ENCODE data around the gene ALKBH3.

The ALKBH3 gene

GRCh38 chr11:43952020-43952400 lies 71.4 kb downstream of the ALKBH3 start:
- TF ChIP-seq FOXP2 (optimal IDR thresholded peaks at IDR 0.05; ENCODE audit: borderline replicate concordance, extremely low read depth, extremely low read length, insufficient read depth), result no peak
- TF ChIP-seq, protein P1, sequence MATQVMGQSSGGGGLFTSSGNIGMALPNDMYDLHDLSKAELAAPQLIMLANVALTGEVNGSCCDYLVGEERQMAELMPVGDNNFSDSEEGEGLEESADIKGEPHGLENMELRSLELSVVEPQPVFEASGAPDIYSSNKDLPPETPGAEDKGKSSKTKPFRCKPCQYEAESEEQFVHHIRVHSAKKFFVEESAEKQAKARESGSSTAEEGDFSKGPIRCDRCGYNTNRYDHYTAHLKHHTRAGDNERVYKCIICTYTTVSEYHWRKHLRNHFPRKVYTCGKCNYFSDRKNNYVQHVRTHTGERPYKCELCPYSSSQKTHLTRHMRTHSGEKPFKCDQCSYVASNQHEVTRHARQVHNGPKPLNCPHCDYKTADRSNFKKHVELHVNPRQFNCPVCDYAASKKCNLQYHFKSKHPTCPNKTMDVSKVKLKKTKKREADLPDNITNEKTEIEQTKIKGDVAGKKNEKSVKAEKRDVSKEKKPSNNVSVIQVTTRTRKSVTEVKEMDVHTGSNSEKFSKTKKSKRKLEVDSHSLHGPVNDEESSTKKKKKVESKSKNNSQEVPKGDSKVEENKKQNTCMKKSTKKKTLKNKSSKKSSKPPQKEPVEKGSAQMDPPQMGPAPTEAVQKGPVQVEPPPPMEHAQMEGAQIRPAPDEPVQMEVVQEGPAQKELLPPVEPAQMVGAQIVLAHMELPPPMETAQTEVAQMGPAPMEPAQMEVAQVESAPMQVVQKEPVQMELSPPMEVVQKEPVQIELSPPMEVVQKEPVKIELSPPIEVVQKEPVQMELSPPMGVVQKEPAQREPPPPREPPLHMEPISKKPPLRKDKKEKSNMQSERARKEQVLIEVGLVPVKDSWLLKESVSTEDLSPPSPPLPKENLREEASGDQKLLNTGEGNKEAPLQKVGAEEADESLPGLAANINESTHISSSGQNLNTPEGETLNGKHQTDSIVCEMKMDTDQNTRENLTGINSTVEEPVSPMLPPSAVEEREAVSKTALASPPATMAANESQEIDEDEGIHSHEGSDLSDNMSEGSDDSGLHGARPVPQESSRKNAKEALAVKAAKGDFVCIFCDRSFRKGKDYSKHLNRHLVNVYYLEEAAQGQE (IDR thresholded peaks at IDR 0.05; ENCODE audit: insufficient read depth in 1 of 2, low read depth in 2 of 2, low read length in 2 of 2), result no peak
- no peak for TF ChIP-seq TAF1 (IDR thresholded peaks at IDR 0.05; ENCODE audit: borderline replicate concordance, insufficient read depth, low read length)
- TF ChIP-seq SIN3A (IDR thresholded peaks at IDR 0.05; ENCODE audit: borderline replicate concordance, insufficient read depth, low read length), result no peak
- no peak for TF ChIP-seq POLR2AphosphoS5 (IDR thresholded peaks at IDR 0.05; ENCODE audit: low read depth, low read length)

- TF ChIP-seq TAF1 (IDR thresholded peaks at IDR 0.05; ENCODE audit: borderline replicate concordance, insufficient read depth, low read length) (no peak), POLR2AphosphoS5 (IDR thresholded peaks at IDR 0.05; ENCODE audit: low read depth, low read length) (no peak), FOXP2 (optimal IDR thresholded peaks at IDR 0.05; ENCODE audit: borderline replicate concordance, extremely low read depth, extremely low read length, insufficient read depth) (no peak), SIN3A (IDR thresholded peaks at IDR 0.05; ENCODE audit: borderline replicate concordance, insufficient read depth, low read length) (no peak)
- TF ChIP-seq, protein P1 (IDR thresholded peaks at IDR 0.05; ENCODE audit: insufficient read depth in 1 of 2, low read depth in 2 of 2, low read length in 2 of 2), result no peak
Observed at GRCh38 chr11:43952401-43953342, 72.0 kb downstream of the ALKBH3 start.

DNA sequence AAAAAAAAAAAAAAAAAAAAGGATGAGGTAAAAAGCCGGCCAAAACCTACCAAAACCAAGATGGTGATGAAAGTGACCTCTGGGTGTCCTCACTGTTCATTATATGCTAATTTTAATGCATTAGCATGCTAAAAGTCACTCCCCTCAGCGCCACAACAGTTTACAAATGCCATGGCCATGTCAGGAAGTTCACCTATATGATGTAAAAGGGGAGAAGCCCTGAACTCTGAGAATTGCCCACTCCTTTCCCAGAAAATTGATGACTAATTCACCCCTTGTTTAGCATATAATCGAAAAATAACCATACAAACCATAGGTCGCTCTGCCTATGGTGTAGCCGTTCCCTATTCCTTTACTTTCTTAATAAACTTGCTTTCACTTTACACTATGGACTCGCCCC lies 72.9 kb downstream of the ALKBH3 start:
- TF ChIP-seq TAF1 (IDR thresholded peaks at IDR 0.05; ENCODE audit: borderline replicate concordance, insufficient read depth, low read length), result no peak
- no peak for TF ChIP-seq FOXP2 (optimal IDR thresholded peaks at IDR 0.05; ENCODE audit: borderline replicate concordance, extremely low read depth, extremely low read length, insufficient read depth)
- no peak for TF ChIP-seq SIN3A (IDR thresholded peaks at IDR 0.05; ENCODE audit: borderline replicate concordance, insufficient read depth, low read length)
- TF ChIP-seq POLR2AphosphoS5 (IDR thresholded peaks at IDR 0.05; ENCODE audit: low read depth, low read length), result no peak

- no peak for TF ChIP-seq TAF1 (IDR thresholded peaks at IDR 0.05; ENCODE audit: borderline replicate concordance, insufficient read depth, low read length)
- TF ChIP-seq POLR2AphosphoS5 (IDR thresholded peaks at IDR 0.05; ENCODE audit: low read depth, low read length), result no peak
- TF ChIP-seq, protein P1 (IDR thresholded peaks at IDR 0.05; ENCODE audit: insufficient read depth in 1 of 2, low read depth in 2 of 2, low read length in 2 of 2), result no peak
- no peak for TF ChIP-seq FOXP2 (optimal IDR thresholded peaks at IDR 0.05; ENCODE audit: borderline replicate concordance, extremely low read depth, extremely low read length, insufficient read depth)
- no peak for TF ChIP-seq SIN3A (IDR thresholded peaks at IDR 0.05; ENCODE audit: borderline replicate concordance, insufficient read depth, low read length)
Observed at GRCh38 chr11:43954241-43954640, 73.6 kb downstream of the ALKBH3 start.

GRCh38 chr11:43955381-43956118 lies 74.9 kb downstream of the ALKBH3 start:
- TF ChIP-seq TAF1 (IDR thresholded peaks at IDR 0.05; ENCODE audit: borderline replicate concordance, insufficient read depth, low read length) (no peak), FOXP2 (optimal IDR thresholded peaks at IDR 0.05; ENCODE audit: borderline replicate concordance, extremely low read depth, extremely low read length, insufficient read depth) (no peak), POLR2AphosphoS5 (IDR thresholded peaks at IDR 0.05; ENCODE audit: low read depth, low read length) (no peak), SIN3A (IDR thresholded peaks at IDR 0.05; ENCODE audit: borderline replicate concordance, insufficient read depth, low read length) (no peak)
- TF ChIP-seq, protein P1 (IDR thresholded peaks at IDR 0.05; ENCODE audit: insufficient read depth in 1 of 2, low read depth in 2 of 2, low read length in 2 of 2), result no peak

All from PFSK-1 (cell line).